Activated naive CD4-positive, alpha-beta T cell treated with anti-CD3 and anti-CD28 coated beads, Interleukin-2, amount 50 U/mL, for 24 hours (primary cell): ENCODE measurements around the gene CDH13.

Source experiments
- H3K27ac Mint-ChIP-seq: one replicate; pipeline ENCODE4 v1.8.0; 2021; ENCODE audit warnings: mild to moderate bottlenecking, mixed read lengths
- H3K27me3 Mint-ChIP-seq: one replicate; pipeline ENCODE4 v1.8.0; 2021; ENCODE audit warnings: mixed read lengths
- H3K36me3 Mint-ChIP-seq: one replicate; pipeline ENCODE4 v1.8.0; 2021; ENCODE audit warnings: mixed read lengths
- H3K4me1 Mint-ChIP-seq: one replicate; pipeline ENCODE4 v1.8.0; 2021; ENCODE audit warnings: mixed read lengths
- H3K4me3 Mint-ChIP-seq: one replicate; pipeline ENCODE4 v1.8.0; 2021; ENCODE audit warnings: mild to moderate bottlenecking, mixed read lengths
- H3K9me3 Mint-ChIP-seq: one replicate; pipeline ENCODE4 v1.8.0; 2021; ENCODE audit warnings: mixed read lengths

The CDH13 gene

DNA sequence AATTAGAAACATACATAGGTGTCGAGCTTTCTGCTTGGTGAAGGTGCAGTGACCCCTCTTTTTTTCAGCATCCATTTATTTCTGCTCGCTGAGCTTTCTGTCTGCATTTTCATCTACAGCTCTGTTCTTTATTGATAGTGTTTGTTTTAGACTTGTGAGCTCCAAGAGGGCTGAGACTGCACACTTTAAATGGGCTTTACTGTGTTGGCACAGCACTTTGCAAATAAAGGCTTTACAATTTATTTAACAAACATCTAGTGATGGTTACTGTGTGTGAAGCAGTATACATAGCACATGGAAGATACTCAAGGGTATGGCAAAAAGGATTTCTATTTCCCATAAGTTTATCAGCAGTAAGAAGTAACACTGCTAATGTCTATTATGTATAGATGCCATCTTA is 617.3 kb downstream of the CDH13 start:
- no peak overlapping the region for H3K4me3 Mint-ChIP-seq
- H3K27ac Mint-ChIP-seq: no peak overlapping the region
- no peaks in the 10 kb centered on the region for H3K9me3 Mint-ChIP-seq
- H3K4me1 Mint-ChIP-seq: no peaks in the 10 kb centered on the region
- no peaks in the 10 kb centered on the region for H3K36me3 Mint-ChIP-seq
- H3K27me3 Mint-ChIP-seq: no peaks in the 10 kb centered on the region

DNA sequence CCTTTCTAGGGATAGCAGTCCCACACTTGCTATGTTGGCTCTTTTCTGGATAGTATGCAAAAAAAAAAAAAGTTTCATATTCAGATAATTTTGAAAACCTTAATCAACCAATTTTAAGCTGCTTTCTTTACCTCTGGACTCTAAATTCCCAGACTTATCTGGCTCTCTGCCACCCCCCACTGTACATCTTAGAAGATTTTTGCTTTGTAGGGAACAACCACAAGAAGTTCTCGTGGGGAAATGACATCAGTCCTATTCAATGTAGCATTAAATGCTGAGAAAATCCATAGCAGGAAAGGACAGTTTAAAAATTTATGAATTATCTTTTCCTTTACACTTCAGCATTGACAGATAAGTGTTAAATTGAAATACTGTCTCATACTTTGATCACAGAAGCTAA is 618.3 kb downstream of the CDH13 start:
- Mint-ChIP-seq H3K27ac (no peak overlapping the region), H3K36me3 (no peaks in the 10 kb centered on the region), H3K27me3 (no peaks in the 10 kb centered on the region), H3K4me3 (no peak overlapping the region), H3K4me1 (no peaks in the 10 kb centered on the region), H3K9me3 (no peaks in the 10 kb centered on the region)

DNA sequence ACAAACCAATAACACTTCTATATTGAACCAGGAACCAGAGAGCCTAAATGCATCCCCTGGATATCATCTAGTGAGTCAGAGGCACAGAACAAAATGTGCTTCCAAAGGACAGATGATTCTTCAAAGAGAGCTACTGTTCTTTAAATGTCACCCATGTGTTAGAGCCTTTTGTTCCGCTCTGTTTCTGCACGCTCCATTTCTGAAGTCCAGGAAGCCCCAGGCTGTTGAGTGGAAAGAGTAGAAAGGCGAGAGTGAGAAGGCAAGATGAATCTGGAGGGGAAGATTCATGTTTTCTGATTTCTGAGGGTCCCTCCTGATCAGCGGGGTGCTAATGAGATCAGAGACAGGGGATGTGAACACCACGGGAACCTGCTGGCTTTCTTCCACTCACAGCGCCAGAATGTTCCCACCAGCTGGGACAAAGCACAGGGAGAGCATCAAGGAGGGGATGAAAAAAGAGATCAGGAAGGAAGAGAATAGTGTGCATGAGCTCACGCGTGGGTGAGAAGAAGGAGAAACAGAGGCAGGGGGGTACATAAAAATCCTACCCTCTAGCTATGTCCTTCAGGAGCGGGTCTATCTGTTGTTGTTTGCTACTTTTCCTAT is 621.1 kb downstream of the CDH13 start:
- H3K4me1 Mint-ChIP-seq: no peaks in the 10 kb centered on the region
- H3K36me3 Mint-ChIP-seq: no peaks in the 10 kb centered on the region
- no peaks in the 10 kb centered on the region for H3K9me3 Mint-ChIP-seq
- H3K27ac Mint-ChIP-seq: no peak overlapping the region
- H3K4me3 Mint-ChIP-seq: no peak overlapping the region
- H3K27me3 Mint-ChIP-seq: no peaks in the 10 kb centered on the region

DNA sequence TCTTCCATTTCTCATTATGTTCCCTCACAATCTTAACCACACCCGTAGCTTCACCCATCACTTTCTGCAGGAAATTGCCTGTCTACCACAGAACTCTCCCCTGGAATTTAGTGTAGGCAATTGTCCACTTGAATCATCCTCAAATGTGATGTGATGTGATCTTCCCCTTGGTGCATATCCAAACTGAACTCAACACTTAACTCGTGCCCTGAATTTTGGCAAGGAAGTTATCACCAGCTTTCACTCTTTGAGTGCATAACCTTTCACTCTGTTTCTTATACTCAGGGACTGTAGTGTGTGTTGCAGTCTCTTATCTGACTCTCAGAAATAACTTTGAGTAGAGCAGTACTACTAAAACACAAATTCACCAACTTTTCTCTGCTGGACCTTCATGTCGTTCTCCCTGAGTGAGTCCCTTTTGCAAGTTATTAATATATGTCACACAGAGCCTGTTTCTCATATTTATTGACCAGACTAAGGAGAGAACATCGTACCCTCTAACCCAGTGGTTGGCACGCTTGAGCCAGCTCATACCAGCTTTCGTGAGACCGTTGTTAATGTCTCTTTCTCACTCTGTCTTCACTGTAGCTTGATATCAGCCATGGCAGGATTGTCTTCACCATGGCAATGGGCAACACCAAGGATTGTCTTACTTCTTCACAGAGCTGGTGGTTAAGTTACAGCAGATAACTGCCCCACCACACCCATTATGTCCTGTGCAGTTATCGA is 622.1 kb downstream of the CDH13 start:
- Mint-ChIP-seq H3K27me3 (no peaks in the 10 kb centered on the region), H3K27ac (no peak overlapping the region), H3K4me3 (no peak overlapping the region), H3K36me3 (no peaks in the 10 kb centered on the region), H3K9me3 (no peaks in the 10 kb centered on the region), H3K4me1 (no peaks in the 10 kb centered on the region)

DNA sequence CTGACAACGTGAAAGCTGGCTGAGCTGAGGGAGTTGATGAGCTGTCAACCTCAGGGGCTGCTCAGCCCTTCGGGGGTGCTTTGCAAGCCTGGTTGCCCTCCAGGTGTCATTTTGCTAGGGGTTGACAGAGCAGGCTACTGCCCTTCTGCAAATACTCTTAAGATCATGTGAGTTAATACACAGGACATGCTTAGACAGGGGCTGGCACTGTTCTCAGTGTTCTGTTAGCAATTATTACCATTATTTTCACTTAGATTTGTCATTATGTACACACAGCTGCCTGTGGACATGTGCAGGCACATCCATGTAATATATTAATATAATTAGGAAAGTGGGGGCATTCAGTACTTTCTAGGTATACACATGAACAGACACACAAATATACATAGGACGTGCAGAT is 626.8 kb downstream of the CDH13 start:
- Mint-ChIP-seq H3K4me3 (no peak overlapping the region), H3K9me3 (no peaks in the 10 kb centered on the region), H3K4me1 (no peaks in the 10 kb centered on the region), H3K27ac (no peak overlapping the region), H3K36me3 (no peaks in the 10 kb centered on the region), H3K27me3 (no peaks in the 10 kb centered on the region)

DNA sequence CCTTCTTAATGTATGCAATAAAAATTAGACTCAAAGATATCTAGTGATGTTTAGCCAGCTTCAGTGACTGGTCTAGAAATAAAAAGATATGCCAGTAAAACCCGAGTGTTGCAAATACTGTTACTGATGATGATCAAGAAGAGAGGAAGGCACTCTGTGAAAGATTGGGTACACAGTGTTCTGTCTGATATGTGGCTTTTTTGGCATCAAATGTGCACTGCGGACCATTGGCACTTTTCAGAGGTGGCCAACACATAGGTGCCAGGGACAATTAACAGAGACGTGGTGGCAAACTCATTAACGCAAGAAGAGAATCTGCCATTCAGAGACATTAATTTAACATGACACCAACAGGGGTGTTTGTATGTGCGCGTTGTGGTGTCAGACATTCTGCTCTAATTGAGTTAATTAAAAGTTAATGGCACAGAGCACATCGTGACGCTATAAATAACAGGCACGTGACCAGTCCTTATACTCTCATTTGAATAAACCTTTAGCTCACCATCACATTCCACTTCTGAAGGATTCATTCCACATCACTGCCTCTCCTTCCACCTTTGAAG is 631.7 kb downstream of the CDH13 start:
- H3K4me1 Mint-ChIP-seq: no peaks in the 10 kb centered on the region
- H3K36me3 Mint-ChIP-seq: no peaks in the 10 kb centered on the region
- no peaks in the 10 kb centered on the region for H3K27me3 Mint-ChIP-seq
- H3K9me3 Mint-ChIP-seq: no peaks in the 10 kb centered on the region
- H3K4me3 Mint-ChIP-seq: no peak overlapping the region
- no peak overlapping the region for H3K27ac Mint-ChIP-seq

DNA sequence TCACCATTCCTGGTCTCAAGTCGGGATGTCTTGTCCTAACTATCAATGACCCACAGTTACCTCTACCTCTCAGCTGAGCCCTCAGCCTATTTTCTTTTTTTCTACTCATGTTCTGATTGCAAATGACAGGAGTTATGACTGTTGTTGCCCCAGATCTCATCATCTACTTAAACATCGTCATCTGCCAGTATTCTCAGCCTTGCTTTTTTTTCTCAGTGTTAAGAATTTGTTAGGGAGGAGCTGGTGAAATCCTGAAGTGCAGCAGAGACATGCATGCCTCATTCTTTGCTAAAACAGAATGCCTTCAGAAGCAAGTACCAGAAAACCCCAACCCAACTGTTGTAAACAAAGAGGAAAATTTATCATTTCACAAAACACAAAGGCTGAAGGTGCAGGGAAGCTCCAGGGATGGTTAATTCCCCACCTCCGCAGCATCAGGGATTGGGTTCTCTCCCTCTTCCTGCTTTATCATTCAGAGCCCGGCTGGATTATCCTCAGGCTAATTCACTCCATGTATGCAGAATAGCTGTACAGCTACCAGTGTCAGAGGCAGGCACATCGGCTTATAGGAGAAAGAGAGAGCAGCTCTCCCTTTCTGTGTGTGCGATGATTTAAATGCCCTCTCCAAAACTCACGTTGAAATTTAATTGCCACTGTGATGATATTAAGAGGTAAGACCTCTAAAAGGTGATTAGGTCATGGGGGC is 640.2 kb downstream of the CDH13 start:
- peaks cover 3% of the 10 kb centered on the region for H3K27me3 Mint-ChIP-seq
- H3K9me3 Mint-ChIP-seq: no peaks in the 10 kb centered on the region
- no peak overlapping the region for H3K27ac Mint-ChIP-seq
- no peaks in the 10 kb centered on the region for H3K36me3 Mint-ChIP-seq
- H3K4me3 Mint-ChIP-seq: no peak overlapping the region
- no peaks in the 10 kb centered on the region for H3K4me1 Mint-ChIP-seq

DNA sequence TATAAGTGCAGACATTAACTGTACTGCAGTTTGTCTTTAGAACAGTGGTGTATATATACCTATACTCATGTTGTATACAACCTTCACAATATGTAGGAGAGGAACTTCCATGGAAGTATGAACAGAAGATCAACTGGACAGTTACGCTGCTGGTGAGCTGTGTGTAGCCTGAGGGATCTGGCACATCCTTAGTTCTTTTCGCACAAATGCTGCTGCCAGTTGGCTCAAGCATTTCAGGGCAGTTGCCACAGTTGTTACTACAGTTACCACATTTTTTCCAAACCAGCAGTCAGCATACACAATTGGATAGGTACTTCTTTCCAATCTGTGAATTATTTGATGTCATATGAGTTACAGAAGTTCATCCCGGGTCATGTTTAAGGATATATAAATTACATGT is 641.4 kb downstream of the CDH13 start:
- no peaks in the 10 kb centered on the region for H3K4me1 Mint-ChIP-seq
- peaks cover 3% of the 10 kb centered on the region for H3K27me3 Mint-ChIP-seq
- no peaks in the 10 kb centered on the region for H3K9me3 Mint-ChIP-seq
- H3K4me3 Mint-ChIP-seq: no peak overlapping the region
- H3K27ac Mint-ChIP-seq: no peak overlapping the region
- no peaks in the 10 kb centered on the region for H3K36me3 Mint-ChIP-seq

DNA sequence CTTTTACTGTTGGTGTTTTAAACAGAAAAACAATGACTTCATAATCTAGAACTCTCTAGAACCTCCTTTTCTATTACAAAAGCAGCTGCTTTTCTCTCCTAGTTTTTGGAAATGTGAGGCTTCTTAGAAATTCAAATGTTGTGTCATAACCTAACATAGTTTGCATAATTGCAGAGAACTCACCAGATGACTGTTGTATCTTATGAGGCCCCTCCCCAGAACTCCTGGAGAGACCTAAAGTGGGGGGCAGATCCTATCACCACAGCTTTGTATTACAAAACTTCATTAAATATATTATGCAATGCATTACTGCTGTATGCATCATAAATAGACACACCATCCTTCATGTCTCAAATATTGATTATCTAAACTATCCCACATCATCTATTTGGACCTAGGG is 642.3 kb downstream of the CDH13 start:
- Mint-ChIP-seq H3K36me3 (no peaks in the 10 kb centered on the region), H3K4me1 (no peaks in the 10 kb centered on the region), H3K27me3 (peaks cover 3% of the 10 kb centered on the region), H3K4me3 (no peak overlapping the region), H3K27ac (no peak overlapping the region), H3K9me3 (no peaks in the 10 kb centered on the region)

DNA sequence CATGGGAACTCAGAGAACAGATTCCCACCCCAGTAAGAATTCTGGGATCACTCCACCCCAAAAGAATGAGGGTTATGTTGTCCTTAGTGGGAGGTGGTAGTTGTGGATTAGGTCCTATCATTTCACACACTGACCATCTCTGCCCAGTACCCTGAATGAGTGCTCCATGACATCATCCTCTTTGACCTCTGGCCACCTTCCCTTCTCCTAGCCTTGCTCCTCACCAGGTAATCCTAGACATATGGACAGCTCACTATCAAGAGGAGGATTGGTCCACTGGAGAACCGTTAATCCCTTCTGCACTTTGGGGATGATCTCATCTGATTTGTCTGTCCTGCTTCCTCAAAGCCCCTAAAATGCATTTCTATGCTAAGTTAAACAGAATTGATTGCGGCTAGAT is 642.8 kb downstream of the CDH13 start:
- Mint-ChIP-seq H3K36me3 (no peaks in the 10 kb centered on the region), H3K9me3 (no peaks in the 10 kb centered on the region), H3K4me1 (no peaks in the 10 kb centered on the region), H3K27ac (no peak overlapping the region), H3K4me3 (no peak overlapping the region), H3K27me3 (peaks cover 3% of the 10 kb centered on the region)

DNA sequence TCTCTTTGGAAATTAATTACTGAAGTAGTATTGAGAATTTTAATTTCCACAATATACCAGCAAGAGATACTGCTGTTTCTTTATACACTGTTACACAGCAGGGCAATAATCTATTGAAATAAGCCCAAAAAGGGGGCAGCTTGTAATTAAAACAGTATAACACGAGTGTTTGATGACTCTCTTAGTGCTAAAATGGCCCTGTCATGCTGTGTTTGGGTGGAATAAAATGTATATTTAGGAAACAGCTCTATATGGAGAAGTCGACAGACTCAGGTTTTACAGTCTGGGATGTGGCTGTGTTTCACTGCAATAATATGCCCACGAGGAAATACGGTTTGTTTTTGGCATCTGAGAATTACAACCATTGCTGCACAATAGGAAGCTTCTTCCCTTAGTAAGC is 643.3 kb downstream of the CDH13 start:
- Mint-ChIP-seq H3K27me3 (peaks cover 3% of the 10 kb centered on the region), H3K4me1 (no peaks in the 10 kb centered on the region), H3K4me3 (no peak overlapping the region), H3K9me3 (peaks cover 3% of the 10 kb centered on the region), H3K27ac (no peak overlapping the region), H3K36me3 (no peaks in the 10 kb centered on the region)

DNA sequence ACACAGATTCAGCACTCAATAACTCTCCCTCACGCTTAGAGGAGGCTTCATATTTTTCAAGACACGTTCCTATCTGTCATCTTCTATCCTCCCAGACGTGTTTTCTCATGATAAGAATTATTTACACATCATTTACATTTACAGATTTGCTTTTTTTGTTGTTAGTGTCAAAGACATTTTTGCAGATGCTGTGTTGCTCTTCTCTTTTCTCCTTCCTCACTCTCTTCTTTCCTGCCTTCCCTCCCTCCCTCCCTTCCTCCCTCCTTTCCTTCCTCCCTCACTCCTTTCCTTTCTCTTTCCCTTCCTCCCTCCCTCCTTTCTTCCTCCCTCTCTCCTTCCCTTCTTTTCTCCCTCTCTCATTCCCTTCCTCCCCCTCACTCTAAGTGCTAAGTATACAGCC is 643.9 kb downstream of the CDH13 start:
- Mint-ChIP-seq H3K27ac (no peak overlapping the region), H3K27me3 (peaks cover 3% of the 10 kb centered on the region), H3K4me3 (no peak overlapping the region), H3K4me1 (no peaks in the 10 kb centered on the region), H3K36me3 (no peaks in the 10 kb centered on the region), H3K9me3 (peaks cover 8% of the 10 kb centered on the region)

DNA sequence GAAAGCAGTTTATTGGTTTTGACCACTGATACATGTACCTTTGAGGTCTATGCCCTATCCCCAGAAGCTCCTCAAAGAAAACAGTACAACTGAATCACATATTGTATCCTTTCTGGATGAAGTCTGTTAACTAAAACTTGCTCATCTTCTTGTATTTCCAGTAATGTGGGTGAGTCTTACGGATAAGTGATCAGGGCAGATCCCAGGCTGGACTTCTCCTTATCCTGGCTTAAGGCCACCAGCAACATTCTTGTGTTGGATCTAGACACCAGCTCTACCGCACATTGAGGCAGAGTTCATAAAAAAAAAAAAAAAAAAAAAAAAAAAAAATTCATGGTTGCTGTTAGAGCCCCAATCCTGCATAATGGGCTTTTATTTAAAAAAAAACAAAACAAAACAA is 644.4 kb downstream of the CDH13 start:
- Mint-ChIP-seq H3K27ac (no peak overlapping the region), H3K9me3 (peaks cover 9% of the 10 kb centered on the region), H3K27me3 (peaks cover 3% of the 10 kb centered on the region), H3K4me1 (no peaks in the 10 kb centered on the region), H3K36me3 (no peaks in the 10 kb centered on the region), H3K4me3 (no peak overlapping the region)

DNA sequence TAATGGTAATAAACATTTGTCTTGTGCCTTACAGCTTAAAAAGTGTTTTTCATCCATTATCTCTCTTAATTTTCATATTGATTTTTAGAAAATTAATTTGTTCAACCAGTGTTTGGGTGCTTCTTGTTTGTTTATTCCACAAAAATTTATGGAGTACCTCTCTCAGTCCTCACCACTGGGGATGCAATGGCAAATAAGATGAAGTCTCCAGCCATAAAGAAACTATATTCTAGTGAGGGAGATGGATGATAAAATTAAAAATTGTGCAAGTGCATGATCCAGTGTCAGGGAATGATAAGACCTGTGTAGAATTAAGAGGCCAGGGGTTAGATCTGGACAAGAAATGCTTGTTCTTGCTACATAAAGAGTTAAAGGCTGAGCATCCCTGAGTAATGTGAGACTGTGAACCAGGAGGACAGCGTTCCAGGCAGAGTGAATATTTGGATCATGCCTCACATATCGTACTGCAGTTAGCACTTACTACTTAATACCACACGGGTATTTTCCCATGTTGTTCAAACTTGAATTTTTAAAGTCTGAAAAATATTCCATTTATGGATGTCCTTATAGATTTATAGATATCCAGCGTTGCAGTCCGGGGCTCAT is 645.3 kb downstream of the CDH13 start:
- Mint-ChIP-seq H3K4me1 (no peaks in the 10 kb centered on the region), H3K4me3 (no peak overlapping the region), H3K27ac (no peak overlapping the region), H3K36me3 (no peaks in the 10 kb centered on the region), H3K9me3 (peaks cover 9% of the 10 kb centered on the region), H3K27me3 (peaks cover 3% of the 10 kb centered on the region)

DNA sequence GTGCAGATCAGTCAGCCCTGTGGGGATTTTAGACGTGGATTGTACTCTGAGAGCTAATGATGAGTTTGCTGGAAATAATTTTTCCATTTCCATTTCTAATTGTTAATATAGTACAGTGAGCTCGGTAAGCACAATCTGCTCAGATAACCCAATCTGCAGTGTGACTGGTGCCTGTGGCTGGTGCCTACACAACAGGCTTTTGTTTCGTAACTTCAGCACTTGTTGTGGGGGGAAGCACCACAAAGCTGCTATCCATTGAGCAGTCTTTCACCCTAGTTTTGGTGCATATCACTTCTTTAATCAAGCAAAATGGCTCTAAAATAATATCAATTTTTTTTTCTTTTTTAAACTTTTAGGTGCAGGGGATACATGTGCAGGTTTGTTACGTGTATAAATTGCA is 646.1 kb downstream of the CDH13 start:
- Mint-ChIP-seq H3K9me3 (peaks cover 9% of the 10 kb centered on the region), H3K36me3 (no peaks in the 10 kb centered on the region), H3K4me1 (no peaks in the 10 kb centered on the region), H3K27me3 (peaks cover 1% of the 10 kb centered on the region), H3K27ac (no peak overlapping the region), H3K4me3 (no peak overlapping the region)
